D341Med (cell line): ENCODE measurements around the gene FOXF1.

Experiments used
- DNase-seq: peaks from one replicate; pipeline ENCODE4 v3.0.0; 2012; ENCODE audit warnings: low spot score

Gene FOXF1

DNA sequence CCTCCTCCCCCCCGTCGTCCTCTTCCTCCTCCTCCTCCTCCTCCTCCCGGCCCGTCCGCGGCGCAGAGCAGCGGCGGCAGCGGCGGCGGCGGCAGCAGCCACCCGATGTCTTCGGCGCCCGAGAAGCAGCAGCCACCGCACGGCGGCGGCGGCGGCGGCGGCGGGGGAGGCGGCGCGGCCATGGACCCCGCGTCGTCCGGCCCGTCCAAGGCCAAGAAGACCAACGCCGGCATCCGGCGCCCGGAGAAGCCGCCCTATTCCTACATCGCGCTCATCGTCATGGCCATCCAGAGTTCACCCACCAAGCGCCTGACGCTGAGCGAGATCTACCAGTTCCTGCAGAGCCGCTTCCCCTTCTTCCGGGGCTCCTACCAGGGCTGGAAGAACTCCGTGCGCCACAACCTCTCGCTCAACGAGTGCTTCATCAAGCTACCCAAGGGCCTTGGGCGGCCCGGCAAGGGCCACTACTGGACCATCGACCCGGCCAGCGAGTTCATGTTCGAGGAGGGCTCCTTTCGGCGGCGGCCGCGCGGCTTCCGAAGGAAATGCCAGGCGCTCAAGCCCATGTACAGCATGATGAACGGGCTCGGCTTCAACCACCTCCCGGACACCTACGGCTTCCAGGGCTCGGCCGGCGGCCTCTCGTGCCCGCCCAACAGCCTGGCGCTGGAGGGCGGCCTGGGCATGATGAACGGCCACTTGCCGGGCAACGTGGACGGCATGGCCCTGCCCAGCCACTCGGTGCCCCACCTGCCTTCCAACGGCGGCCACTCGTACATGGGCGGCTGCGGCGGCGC lies at the start of gene FOXF1:
Gene FOXF1, plus strand, starts transcription at position 63 of the 797 bp plus-strand sequence. Its CDS starts 43 bp downstream, at position 106.
- no peak for DNase-seq

DNA sequence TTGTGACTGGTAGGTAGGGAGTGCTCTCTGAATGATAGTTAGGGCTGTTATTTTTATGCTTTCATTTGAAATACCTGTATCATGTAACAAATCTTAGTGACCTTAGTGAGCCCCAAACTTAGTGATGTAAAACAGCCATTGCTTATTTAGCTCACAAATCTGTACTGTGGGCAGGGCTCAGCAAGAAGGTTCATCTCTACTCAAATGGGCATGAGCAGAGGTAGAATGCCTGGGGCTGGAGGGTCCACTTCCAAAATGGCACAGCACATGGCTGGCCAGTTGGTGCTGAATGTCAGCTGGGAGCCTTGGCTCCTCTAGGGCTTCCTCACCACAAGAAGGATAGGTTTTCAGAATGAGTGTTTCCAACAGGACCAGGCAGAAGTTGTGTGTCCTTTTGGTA lies 49.3 kb upstream of the FOXF1 start:
- no peak for DNase-seq

DNA sequence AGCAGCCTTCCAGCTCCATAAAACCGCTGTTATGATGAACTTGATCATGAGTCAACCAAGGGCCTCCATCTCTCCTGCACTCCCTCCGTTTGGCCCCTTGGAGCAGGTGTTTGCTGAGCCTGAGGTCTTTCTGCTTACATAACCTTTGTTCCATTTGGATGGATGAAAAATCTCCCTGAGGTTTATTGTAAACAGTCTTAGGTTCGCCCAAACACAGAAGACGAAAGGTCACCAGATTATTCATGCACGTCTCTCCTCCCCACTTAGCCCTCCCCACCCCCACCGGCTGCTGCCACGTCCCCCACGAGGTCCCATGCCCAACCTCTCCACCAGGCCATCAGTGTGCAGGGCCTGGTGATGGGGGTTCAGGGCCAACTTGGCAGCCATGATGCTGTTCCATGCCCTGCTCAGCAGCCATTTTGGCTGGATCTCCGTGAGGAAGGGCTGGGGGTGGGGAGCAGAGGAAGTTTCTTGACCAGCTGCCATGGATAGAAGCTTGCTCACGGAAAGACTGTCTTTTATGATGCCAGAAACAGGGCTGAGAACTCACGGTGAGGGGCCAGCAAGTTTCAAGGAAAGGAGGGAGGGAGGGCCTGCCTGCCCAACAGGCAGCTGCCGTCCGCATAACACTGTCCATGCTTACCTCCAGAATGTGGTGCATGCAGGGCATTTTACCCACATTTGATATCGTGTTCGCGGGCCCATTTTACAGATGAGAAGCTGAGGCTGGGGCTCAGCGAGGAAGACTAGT lies 47.8 kb upstream of the FOXF1 start:
- no peak for DNase-seq

DNA sequence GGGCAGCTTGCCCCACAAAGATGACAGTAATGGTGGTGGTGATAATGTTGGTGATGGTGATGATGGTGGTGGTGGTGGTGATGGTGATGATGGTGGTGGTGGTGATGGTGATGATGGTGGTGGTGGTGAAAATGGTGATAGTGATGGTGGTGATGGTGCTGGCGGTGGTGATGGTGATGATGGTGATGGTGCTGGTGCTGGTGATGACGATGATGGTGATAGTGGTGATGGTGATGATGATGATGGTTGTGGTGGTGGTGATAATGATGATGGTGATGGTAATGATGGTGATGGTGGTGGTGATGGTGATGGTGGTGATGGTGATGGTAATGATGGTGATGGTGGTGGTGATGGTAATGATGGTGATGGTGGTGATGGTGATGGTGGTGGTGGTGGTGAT lies 46.3 kb upstream of the FOXF1 start:
- no peak for DNase-seq

DNA sequence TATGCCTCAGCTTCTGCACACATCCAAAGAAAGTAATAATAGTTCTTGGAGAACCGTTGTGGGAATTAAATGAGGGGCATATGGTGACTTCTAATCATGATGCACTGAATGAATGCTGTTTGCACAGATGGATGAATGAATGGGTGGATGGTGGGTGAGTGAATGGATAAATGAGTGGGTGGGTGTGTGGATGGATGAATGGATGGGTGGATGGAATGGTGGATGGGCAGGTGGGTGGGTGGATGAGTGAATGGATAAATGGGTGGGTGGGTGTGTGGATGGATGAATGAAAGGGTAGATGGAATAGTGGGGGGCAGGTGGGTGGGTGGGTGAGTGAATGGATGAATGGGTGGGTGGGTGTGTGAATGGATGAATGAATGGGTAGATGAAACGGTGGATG lies 44.9 kb upstream of the FOXF1 start:
- no peak for DNase-seq

DNA sequence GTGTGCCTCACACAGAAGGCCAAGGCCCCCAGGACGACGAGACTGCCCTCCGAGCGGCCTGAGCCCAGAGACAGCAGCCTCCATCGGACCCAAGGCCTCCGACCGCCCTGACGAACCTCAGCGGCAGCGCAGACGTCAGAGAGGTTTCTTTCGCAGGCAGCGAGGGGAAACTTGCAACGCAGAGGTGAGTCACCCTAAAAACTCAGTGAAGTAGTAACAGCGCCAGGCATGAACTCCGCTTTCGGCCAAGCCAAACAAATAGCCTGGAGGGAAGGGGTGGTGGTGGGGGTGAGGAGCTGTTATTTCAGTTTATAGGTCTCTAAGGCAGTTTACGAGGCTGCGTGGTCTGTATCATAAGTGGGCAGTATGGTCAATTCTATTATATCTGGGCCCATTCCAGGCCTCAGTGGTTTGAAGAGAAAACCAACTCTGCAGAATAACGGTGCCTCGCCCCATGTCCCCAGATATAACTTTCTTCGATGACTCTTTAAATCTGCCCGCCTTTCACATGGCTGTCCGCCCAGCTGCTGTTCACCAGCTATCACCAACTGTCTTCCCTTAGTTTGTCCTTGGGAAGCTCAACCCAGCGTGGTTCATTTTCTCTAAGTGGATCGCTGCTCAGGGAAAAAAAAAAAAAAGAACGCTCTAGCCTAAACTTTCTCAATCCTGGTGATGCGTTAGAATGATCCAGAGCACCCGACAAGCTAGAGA lies 43.5 kb upstream of the FOXF1 start:
- DNase-seq: no peak

DNA sequence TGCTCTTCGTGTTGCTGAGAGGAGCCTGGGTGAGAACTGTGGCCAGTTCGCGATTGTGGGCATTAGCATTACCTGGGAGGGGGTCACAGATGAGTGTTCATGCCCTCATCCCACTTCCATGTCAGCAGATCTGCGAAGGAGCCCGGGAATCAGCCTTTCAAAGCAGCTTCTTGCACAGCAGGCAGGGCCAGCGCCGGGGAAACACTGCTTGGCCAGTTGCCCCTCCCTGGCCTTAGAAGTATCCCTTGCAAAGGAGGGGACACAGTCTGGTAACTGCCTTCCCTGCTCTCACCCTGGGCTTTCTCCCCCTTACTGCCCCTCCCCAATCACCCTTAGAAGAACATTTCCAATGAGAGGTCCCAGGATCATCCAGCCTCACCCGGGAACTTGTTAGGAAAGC lies 42.8 kb upstream of the FOXF1 start:
- no peak for DNase-seq

DNA sequence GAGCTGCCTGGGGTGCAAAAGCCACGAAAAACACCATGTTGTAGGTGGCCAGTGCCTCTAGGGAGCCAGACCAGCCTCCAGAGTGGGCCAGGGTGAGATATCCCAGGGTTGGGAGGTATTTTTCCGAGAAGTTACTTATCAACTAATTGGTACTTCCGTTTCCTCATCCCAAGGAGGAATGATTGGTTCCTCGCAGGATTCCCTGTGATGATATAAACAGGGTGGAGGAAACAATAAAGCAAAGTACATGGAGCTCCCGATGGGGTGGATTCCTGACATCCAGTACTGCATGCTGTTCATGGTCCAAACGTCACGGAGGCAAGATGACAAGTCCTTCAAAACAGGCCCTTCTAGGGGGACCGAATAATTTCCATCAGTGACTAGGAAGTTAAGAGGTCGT lies 39.4 kb upstream of the FOXF1 start:
- DNase-seq: no peak

DNA sequence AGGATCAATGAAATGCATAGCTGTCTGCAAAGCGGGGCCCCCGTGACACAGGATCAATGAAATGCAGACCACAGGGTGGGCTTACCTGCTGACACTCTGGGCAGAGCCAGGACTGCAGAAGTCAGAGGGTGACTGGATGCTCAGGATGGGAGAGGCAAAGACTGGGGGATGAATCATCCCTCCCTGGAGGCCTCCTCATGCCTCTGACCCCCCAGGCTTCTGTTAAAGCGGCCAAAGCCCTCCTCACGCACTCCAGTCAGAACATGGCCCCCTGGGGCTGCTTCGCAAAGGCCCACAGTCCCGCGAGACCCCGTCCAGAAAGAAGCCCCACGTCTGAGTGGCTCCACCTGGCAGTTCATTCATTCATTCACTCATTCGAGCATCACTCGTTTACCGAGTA lies 38.4 kb upstream of the FOXF1 start:
- no peak for DNase-seq

DNA sequence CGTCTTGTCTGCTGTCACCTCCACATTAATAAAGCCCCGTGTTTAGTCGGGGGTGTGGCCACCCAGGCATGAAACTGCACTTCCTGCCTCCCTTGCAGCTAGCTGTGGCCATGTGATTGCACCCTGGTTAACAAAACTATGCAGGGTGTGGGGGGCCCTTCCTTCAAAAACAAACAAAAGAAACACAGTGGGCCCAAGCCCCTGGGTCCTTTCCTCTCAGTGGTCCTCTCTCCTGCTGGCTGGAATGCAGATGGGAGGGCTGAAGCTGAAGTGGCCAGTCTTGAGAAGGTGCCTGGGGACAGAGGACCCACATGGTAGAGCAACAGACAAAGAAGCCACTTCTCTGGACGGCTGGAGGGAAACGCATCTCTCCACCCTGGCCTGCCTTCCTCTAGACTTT lies 38.0 kb upstream of the FOXF1 start:
- no peak for DNase-seq

DNA sequence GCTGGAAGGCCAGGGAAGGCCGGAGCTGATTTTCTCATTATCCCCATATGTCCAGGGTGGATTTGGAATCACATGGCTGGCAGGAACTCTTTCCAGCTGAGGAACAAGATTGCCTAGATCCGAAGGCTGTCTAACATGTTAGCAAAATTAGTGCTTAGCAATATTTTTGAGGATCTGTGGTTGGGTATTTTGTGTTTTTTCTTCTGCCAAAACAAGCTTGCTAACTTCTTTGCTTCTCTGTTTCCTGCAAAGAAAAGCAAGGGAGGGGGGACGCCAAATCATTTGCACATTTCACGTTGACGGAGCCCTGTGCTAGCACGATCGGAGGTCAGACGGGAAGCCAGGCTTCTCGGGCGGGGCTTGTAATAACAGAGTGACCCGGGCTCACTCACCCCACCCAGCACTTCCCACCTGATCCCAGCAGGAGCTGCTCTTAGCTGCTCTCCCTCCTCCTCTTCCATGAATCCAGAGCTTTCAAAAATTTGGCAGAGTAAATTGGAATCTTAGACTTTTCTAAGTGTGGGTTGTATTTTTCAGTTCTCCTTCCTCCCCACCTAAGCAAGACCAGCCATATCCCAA lies 33.3 kb upstream of the FOXF1 start:
- DNase-seq: no peak

DNA sequence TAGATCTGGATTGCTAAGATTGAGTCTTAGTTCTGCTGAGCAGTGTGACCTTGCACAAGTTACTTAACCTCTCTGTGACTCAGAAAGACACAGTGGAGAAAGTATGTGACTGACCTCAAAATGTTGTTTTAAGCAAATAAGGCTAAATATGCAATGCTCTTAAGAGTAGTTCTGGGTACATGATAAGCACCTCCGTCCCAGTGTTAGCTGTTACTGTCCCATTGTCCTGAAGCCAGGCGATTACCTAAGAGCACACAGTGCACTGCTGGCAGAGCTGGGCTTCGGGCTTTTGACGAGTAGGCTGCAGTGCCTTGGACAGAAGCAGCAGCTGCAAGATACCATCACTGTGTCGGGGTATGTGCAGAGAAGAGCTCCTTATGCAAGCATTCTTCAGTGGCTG lies 32.7 kb upstream of the FOXF1 start:
- no peak for DNase-seq

DNA sequence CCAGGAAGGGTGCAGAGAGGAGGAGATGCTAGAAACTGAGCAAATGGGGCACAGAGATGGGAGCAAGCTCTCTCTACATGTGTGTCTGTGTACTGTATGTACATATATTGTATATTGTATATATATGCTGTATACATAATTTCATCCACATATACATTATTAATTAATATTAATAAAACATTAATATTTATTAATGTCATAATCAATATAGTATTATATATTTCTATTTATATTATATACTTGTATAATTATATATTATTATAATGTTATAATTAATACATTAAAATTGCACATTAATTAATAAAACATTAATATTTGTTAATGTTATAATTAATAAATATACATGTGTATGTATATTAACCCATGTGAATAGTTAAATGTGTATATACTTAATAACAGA lies 31.5 kb upstream of the FOXF1 start:
- no peak for DNase-seq

DNA sequence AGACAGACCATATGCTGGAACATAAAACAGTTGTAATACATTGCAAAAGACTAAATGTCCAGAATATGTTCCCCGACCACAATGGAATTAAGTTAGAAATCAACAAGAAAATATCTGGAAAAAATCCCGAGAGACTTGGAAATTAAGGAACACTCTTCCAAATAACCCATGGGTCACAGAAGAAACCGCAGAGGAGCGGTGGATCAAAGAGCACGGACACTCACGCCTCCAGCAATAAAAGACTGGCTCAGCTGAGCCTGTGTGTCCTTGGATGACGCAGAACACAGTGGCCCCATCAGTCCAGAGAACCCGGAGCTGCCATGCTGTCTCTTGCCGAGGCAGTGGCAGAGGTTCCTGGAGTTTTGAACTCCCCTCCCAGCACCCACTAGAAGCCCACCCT lies 30.9 kb upstream of the FOXF1 start:
- DNase-seq: no peak

DNA sequence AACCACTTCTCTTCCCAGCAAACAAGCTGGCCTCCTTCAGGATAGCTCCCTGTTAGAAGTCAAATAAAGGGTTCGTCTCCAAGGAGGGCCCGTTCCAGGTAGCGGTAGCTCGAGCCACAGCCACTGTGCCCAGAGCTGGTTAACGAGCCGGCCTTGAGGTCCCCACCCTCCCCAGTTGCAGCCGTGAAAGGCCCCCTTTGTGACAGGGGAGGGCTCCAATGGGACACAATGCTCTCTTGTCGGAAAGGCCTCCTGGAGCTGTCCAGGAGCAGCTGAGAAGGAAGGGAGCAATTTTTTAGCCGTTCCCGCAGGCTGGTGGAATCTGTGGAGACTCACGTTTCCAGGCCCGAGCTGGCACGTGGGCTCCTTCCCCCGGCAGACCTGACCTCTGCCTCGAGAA lies 29.9 kb upstream of the FOXF1 start:
- DNase-seq: no peak

DNA sequence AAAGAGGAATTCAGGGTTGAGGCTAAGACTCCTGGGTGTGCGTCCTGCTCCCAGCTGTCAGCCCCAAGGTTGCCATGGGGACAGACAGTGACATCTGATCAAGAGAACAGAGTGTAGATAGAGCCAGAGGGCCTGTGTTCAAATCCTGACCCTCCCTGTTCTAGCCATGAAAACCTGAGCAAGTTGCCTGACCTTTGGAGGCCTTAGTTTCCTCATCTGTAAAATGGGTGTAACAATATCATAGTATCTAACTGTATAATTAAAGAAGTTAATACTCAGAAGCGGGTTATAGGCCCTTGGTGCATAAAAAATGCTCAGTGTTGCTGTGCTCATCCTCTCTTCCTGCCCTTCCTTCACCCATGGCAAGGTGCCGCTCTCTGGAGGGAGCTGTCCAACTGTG lies 28.7 kb upstream of the FOXF1 start:
- DNase-seq: no peak

DNA sequence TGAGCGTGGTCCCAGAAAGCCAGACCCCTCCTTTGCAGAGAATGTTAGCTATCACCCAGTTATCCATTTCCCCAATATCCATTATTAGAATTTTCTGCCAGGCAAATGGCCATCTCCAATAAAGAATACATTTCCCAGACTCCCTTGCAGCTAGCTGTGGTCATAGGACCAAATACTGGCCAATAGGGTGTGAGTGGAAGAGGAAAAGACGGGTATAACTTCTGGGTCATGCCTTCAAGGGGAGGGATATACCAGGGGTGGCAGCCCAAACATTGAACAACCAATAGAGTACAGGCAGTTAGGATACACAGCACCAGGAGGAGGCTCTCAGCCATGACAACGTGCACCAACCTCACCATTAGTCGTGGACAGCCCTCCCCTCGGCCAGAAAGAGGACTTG lies 26.1 kb upstream of the FOXF1 start:
- DNase-seq: no peak

DNA sequence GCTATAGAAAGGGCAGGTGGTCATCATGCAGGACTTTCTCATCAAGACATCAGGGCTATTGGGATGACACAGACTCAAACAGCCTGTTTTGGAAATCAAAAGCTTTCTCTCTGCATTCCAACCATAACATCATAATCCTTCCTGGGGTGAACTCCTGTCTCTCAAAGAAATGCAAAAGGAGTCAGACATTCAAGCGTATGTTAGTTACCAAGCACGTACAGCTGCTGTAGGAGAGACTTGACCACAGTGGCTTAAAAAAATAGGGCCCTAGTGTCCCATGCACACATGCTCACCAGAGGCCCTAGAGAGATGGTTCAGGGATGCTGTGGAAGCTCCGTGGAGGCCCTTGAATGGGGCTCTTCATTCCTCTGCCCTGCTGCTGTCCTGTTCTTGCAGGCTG lies 24.6 kb upstream of the FOXF1 start:
- DNase-seq: no peak

DNA sequence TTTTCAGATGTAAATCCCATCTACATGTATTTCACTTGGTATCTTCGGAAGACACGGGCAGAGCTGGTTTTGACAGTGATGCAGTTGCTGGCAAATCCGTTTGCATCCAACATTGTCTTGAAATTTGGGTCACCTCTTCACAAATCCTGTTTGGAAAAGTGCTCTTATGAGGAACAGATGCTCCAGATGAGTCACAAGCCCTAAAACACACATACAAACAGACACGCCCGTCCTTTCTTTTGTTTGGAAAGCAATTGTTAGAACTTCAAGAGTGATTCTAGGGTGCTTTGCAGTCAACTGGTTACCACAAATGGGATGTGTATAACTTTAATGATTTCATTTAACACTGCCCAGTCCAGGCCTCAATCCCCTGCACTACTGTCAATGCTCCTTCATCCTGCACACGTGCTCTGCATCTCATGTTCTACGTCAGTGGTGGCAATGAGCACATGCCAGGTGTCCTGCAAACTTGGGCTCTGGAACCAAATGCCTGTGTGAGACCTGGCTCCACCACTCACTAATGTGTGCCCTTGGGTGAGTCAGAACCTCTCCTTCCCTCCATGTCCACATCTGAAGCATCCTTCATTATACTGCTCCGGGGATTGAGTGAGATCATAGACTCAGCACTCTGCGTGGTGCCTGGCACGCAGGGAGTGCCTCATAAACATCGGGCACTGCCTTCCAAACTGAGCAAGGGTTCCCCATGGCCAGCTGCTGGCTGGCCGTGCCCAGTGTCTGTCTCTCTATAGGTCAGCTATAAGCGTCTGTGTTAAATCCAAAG lies 19.3 kb upstream of the FOXF1 start:
- no peak for DNase-seq

DNA sequence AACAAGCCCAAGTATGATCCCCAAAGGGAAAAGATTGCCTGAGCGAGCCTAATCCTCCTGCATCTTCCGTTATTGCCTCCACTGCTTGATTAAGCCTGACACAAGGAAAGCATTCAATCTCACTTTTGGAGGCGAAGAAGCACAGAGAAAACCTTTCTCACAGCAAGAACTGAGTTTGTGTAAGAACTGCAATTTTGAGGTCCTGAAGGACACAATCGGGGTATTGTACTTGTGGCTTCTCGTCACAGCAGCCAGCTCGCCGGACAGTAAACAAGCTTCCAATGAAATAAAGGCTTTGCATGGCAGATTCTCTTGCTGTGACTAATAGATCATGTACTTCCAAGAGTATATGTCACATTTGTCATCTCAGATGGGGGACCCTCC lies 18.7 kb upstream of the FOXF1 start:
- no peak for DNase-seq

DNA sequence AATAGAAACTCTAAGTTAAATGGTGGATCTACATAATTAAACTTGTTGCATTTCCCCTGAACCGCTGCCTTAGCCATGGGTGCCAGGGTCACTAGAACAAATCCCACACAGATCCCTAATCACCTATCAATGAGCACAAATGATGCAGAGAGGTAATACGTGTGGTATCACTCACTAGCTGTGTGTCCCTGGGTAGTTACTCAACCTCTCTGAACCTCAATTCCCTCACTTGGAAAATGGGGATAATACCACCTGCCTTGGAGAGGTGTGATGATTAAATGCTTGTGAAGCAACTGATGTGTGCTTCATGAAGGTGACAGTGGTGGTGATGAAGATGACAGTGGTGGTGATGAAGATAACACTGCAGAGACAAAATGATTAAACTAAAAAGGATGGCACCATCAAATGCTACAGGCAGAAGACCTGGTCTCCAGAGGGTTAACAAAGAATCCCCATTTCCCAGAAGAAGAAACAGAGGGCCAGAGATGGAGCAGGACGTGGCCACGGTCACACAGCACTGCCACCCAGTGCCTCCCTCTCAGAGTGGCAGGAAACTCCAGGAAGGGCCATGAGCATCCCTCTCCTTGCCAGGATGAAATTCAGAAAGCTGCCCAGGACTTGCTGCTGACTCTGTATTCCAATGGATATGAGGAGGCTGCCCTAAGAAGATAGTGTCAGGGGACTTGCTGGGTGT lies 17.9 kb upstream of the FOXF1 start:
- no peak for DNase-seq
